GM12878 (cell line): ENCODE measurements around the gene TBC1D12.

Experiments
- ETV6 ChIP-seq, 2 experiments: fragments of 450-650 bp in 1 of 2; IDR thresholded peaks in 1 of 2; conservative IDR thresholded peaks in 1 of 2; 2 replicates each; pipeline ENCODE4 v1.6.1; 2014; ENCODE audit warnings: antibody characterized with exemption in 1 of 2, borderline replicate concordance in 1 of 2, low read depth in 1 of 2, mild to moderate bottlenecking in 1 of 2, moderate library complexity in 1 of 2
- MEF2A ChIP-seq: IDR thresholded peaks from 2 replicates; pipeline ENCODE4 v1.6.1; 2011; ENCODE audit warnings: low read depth, mild to moderate bottlenecking, low read length, moderate library complexity; ENCODE audit not compliant: insufficient read depth
- SUZ12 ChIP-seq: fragments of 200-600 bp; sonication (generic); IDR thresholded peaks from one replicate; pipeline ENCODE4 v1.6.1; 2018; ENCODE audit warnings: antibody characterized with exemption, mild to moderate bottlenecking; ENCODE audit not compliant: unreplicated experiment
- TF ChIP-seq, protein P1 (sequence below), 3 experiments: IDR thresholded peaks in 2 of 3; conservative IDR thresholded peaks in 1 of 3; 2 replicates each; pipeline ENCODE4 v1.5.1; 2011; ENCODE audit warnings: low read depth in 3 of 3, low read length in 3 of 3, mild to moderate bottlenecking in 3 of 3, control low read depth in 2 of 3, moderate library complexity in 2 of 3, inconsistent platforms in 1 of 3, mixed read lengths in 1 of 3; ENCODE audit not compliant: control insufficient read depth in 2 of 3, insufficient read depth in 1 of 3; ENCODE audit errors: extremely low read depth in 1 of 3

DNA sequence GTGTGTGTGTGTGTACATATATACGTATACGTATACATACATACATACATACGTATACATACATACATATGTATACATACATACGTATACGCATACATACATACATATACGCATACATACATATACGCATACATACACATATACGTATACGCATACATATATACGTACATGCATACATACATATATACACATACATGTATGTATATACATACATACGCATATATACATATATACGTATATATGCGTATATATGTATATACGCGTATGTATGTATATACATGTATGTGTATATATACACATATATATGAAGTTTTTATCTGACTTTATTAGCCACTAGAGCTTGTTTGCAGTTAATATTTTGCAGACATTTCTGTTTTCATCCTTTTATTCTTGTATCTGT lies 63.3 kb downstream of the TBC1D12 start:
- TF ChIP-seq MEF2A, result no peak
- TF ChIP-seq, protein P1, sequence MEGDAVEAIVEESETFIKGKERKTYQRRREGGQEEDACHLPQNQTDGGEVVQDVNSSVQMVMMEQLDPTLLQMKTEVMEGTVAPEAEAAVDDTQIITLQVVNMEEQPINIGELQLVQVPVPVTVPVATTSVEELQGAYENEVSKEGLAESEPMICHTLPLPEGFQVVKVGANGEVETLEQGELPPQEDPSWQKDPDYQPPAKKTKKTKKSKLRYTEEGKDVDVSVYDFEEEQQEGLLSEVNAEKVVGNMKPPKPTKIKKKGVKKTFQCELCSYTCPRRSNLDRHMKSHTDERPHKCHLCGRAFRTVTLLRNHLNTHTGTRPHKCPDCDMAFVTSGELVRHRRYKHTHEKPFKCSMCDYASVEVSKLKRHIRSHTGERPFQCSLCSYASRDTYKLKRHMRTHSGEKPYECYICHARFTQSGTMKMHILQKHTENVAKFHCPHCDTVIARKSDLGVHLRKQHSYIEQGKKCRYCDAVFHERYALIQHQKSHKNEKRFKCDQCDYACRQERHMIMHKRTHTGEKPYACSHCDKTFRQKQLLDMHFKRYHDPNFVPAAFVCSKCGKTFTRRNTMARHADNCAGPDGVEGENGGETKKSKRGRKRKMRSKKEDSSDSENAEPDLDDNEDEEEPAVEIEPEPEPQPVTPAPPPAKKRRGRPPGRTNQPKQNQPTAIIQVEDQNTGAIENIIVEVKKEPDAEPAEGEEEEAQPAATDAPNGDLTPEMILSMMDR (IDR thresholded peaks at IDR 0.05 in 2 of 3, conservative IDR thresholded peaks at IDR 0.05 in 1 of 3; ENCODE audit: control insufficient read depth in 2 of 3, extremely low read depth in 1 of 3, insufficient read depth in 1 of 3, low read depth in 3 of 3, low read length in 3 of 3), result no peak
- TF ChIP-seq ETV6 (conservative IDR thresholded peaks at IDR 0.05 in 1 of 2, IDR thresholded peaks at IDR 0.05 in 1 of 2; ENCODE audit: borderline replicate concordance in 1 of 2, low read depth in 1 of 2), result no peak
- TF ChIP-seq SUZ12, result no peak
